IPS DF 19.7 (cell line): Measurements from ENCODE around the gene PDGFD.
A peak's percentile ranks its signal among the peaks of the same experiment; 100 is the strongest.

Experiments
- DNase-seq: peaks from one replicate; pipeline ENCODE4 v3.0.0-alpha.2; 2013; ENCODE audit warnings: low read depth, low spot score

The PDGFD gene

DNA sequence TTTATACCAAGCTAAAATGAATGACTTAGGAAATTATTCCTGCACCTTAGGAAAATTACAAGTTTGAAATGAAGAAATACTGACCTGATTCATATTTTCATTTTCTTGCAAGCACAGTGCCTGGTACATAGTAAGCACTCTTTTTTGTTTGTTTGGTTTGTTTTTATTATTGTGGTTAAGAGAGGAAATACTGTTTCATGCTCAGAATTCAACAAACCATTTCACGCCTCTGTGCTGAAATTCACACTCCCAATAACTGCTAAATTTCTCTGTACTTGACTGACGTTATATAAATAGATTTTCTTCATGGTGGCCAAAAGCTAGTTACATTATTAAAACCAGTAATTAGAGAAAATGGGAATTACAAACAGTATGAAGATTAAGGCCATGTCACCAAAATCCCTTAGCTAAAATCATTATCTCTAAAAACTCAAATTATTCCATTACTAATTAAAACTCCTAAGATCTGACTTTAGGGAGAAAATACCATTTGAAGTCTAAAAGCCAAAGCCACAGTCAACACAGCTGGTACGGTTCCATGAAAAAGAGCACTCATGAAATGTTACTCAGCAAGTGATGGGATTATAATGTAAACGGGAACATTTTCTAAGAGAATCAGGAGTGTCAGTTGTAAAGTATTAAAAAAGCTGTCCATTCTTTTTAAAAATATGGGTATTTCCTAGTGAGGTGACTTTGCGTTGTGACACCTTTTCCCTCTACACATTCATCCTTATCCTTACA is 205.3 kb downstream of the PDGFD start:
- DNase-seq = no peak

DNA sequence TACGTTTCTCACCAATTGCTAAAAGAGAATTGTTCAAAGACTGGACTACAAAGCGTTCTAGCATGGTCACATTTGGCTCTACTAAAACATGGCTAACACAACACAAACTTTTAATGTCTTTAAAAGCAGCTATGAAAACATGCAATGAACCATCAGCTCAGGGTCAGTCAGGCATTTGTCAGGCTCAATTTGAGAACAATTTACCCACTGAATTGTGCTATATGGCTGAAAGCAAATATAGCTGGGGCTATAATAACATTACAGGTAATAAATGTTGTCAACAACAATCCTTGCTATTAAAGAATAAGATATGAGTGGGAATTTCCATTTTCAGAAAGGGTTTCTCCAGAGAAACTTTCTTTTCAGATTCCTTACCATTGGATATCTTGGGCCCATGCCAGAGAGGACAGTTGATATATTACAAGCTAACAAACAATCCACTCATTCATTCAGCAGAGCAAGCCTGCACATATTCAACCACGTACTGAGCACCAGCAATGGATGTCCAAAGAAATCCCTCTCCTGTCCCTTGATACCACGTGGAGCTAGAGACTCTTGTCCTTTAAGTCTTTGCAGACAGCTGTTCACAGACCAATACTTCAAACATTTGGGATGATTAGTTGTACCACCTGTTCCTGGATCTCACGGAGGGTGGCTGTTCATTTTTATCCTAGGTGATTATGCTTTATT is 210.0 kb downstream of the PDGFD start:
- DNase-seq = no peak

DNA sequence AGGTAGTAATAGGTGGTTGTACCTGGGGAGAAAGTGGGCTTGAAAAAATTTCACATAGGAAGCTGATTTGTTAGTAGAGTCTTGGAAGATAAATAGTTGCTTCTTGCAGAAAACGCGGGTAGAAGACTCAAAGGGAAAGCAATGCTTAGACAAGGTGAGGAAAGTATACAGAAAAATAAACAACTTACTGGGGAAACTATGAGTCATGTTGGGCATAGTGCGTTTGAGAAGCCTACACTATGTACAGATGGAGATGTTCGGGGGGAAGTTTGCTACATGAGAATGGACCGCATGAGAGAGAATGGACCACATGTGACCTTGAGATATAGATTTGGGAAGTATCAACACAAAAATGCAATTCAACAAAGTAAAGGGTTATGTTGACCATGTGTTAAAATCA is 214.2 kb downstream of the PDGFD start:
- no peak for DNase-seq

DNA sequence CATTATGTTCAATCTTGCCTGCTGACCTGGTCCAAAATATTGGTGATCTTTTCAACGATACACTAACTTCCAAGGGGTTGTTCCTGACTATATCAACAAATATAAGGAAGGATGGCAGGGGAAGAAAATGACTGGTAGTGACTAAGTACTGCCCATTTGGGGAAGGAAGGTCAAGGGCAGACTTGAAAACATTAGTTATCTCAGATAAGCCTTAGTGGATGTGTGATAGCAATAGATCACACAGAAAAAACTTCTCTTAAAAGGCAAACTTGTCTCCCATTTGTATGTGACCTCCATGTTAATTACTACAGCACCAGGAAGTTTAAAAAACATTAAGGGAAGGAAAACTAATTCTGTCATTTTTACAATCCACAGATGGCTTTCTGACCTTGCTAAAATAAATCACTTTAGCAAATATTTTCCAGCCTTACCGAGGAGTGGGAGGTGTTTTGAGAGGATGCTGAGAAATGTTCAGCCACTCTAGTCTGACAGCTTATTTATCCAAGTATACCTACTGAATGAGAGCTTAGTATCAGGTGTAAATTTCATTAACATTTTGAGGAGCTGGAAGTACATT is 215.7 kb downstream of the PDGFD start:
- DNase-seq = no peak

DNA sequence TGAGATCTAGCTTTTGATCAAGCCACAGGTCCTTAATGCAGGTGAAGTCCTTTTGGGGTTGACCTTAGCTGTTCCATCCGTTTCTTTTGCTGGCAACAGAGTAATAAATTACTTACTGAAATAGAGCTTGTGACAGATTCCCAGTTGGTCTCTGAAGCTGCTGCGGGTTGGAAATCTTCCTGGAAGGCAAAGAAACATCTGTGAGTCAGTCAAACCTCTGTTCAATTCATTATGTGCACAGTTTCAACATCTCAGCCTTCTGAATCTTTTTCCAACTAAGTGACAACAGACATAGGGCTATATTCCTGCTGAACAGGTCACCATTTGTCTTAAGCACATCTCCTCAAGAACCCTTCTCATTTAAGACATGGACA is 216.4 kb downstream of the PDGFD start:
- DNase-seq = no peak

DNA sequence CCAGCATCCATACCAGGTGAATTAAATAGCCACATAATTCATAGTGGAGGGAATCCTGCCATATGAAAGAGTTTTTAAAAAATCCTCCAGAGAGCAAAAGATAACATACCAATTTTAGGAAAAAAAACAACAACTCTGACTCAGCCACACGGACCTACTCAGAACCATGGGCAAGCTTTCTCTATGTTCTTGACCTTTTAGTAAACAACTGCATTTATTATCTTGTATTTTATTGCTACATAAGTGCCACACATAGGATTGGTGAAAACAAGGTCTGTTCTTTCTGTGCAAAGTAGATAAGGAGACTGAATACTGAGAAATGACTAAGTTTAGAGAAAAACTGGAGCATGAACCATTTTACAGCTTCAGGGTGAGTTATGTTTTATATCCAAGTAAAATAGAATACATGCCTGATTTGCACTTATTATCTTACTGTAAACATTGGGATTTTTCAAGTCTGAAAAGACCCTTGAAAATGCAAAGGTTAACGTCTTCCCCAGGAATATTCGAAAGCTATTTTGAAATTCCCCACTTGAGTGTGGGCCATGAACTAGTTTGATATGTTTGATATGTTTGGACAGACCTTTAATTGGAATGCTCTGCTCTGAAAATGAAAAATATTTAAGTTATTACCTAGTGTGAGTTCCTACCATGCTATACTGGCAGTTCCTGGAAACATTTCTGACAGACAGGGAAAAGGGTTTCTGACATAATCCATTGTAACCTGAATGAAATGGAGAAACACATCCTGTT is 217.0 kb downstream of the PDGFD start:
- no peak for DNase-seq

DNA sequence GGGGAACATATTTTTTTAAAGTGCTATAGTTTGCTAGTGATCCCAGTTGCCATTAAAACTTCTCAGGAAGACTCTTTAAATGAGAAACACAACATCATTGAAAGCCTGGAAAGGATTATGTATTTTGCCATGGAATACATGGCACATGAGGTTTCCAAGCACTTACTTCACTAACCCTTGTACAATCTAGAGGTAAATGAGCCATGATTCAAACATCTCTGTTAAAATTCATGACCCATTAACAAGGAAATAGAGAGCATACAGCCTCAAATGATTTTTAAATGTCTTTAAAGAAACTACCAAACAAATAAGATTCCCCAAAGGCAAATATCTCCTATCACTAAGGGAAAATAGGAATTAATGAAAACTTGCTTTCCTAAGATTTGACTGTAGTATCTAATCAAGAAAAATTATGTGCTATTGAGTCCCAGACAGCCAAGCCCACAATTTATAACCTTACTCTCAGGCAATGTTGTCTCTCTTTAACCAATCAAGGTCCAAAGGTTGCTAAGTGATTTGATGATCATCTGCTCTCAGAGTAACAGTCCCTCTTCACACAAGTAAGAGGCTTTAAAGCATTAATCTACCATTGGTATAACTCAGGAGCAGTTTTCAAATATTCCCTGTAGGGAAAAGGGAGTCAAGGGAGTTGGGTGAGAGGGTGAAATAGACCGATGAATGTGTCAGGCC is 219.6 kb downstream of the PDGFD start:
- no peak for DNase-seq

DNA sequence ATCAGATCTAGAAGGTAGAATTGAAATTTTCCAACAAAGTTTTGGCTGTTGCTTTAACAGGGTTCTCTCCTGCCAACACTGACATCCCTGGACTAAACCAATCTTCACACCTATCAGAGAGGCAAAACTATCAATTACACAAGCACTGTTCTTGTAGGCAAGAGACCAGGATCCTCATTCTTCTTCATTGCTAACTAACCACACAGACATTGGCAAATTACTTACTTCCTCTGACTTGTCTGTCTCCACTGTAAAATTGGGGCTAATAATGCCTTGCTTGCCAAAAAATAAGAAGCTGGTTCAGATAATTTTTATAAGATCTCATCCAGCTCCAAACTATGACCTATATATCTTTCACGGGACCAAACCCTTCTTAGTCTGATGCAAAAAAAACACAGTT is 221.3 kb downstream of the PDGFD start:
- no peak for DNase-seq

DNA sequence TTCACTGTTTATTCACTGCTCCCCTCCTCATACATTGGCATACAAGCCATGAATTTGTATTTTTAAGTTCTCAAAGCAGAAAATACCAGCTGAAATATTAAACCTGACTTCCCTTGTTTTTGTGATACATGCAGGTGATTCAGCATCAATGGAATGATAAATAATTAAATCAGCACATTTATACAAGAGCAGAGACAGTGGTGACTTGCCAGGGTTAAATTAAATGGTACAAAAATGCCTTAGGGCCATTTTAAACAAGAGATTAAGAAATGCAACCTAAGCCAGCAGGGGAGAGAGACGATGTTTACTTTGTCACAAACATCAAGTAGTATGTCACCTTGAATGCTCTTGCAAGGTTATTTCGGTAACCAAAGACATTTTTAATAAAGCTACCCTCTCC is 223.4 kb downstream of the PDGFD start:
- DNase-seq = no peak

DNA sequence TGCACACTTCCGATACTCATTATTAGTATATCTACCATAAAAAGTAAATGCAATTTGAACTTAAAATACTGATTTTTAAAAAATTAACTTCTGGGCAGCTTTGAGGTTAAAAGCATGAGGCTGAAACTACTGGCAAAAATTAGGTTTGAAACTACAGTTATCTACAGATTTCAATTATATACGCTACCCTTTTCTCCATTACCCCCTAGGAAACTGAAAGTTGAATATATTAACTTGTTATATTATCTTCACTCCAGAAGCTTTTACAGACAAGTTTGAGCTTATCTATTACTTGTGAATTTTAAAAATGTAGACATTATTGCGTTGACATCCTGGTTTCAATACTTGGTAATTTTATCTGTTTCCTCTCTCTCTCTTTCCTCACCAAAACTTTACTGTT is 224.3 kb downstream of the PDGFD start:
- DNase-seq = no peak

DNA sequence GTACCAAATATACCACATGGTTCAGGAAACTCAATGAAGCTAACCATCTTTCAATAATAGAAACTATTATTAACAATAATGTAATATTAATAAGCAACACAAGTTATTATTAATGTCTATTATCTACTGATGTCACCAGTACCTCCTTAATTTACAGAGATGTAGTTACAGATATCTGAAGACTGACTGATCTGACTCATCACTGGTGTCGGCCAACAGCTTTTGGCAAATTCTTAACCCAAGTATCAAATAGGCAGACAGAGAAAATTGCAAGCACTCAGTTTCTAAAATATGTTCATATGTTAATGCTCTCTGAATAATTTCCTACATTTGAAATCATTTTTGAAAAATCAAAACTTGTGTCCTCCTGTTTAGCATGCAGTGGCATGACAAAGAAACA is 227.9 kb downstream of the PDGFD start:
- DNase-seq = no peak

DNA sequence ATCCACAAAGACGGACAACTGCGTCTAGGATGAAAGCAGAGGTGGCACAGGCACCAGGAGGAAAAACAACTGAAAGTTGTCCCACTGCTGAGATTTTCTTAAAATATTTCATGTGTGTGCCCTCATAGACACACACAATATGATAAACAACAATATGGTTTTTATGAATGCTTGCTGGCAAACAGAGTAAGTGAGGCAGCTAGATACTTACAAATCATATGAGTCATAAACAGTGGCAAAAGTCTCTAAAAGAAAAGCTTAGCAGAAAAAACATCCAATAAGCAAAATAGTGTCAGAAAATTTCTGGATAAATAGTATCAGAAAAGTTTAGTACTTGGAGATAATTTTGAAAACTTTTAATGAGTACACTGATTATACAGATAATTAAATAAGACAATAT is 228.7 kb downstream of the PDGFD start:
- DNase-seq = no peak

DNA sequence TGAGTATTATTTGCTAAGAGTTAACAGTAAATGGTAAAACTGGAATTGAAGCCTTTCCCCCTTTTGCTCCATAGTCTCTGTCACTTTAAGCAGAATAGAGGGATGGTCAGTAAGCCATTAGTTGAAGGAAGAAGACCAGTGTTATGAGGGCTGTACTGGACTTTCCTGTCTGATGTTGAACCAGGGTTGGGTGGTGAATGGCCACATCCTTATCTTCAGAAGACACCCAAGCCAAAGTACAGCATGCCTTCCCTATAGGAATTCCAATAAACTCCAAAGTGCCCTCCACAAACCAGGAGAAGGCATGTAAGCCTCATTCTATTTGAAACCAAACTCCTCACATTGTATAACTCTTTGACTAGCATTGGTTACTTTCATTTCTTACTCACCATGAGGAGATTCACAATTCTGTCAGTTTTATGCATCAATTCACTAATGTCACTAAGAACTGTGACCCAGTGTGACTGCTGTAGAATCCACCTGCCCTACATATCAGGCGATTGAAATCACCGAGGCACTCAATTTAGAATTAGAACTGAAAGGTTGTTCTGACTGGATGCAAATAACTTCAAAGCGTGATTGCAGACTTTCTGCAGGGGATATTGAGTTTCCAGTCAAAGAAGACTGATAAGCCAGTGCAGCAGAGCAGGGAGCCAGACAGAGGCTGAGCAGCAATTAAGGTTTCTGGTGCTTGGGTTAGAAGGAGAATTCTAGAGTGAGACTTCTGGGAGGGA is 234.6 kb downstream of the PDGFD start:
- DNase-seq = no peak

DNA sequence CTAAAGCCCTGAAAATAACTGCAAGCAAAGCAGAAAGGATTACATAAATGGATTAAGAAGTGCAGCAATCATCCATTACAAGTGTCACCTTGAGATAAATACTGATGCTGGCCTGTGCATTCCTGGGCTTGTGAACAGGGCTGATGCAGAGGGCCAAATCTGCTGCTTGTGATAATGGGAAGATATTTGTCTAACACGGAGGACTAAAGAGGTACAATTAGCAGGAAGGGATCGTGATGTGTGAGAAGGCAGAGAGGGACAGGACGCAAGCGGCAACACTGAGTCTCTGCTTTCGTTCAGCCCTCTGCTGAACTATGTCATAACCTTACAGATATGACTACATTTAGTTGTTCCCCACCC is 235.2 kb downstream of the PDGFD start:
- no peak for DNase-seq

DNA sequence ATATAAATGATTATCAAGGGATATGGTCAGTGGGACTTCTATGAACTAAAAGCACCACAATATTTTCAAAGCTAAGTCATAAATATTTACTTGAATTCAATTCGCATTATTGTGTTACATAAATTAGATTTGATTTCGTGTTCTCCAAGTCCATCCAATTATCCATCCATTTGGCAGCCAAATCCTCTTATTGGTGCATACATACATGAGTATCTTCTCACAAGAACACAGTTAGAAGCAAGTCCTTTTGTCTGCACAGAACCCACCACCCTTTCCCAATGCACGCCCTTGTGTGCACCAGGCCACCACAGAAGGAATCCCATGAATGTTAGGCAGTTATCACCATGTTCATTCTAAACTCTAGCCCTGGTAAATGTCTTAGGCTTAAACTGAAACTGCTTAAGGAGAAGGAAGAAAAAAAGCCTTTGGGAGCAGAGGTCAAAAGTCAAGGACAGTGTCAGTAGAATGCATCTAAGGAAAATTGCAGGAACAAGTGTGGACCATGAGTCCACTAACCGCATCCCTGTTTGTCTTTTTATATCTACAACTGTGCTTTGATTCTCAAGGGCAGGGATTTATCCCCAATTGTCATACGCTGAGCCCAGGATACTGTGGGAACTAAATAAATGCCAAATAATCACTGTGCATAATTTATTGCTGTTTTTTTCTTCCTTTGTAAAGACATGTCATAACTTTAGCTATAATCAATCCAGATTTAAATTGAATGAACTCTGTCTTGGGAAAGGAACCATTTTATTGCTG is 235.7 kb downstream of the PDGFD start:
- no peak for DNase-seq

DNA sequence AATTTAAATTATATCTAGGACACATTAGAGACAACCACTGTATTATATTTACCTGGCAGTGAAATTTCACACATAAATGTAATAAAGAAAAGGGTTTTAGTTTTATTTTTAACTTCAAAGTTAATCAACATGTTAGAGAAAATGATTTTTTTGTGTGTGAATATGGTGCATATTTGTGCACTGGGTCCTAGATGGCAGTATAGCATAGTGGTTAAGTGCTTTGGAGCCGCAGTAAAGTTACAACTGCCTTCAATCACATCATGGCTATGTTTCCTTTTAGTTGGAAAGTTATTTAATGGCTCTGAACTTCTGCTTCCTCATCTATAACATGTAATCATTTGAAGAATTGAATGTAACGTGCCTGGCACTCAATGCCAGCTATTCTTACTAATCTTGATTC is 236.4 kb downstream of the PDGFD start:
- no peak for DNase-seq

DNA sequence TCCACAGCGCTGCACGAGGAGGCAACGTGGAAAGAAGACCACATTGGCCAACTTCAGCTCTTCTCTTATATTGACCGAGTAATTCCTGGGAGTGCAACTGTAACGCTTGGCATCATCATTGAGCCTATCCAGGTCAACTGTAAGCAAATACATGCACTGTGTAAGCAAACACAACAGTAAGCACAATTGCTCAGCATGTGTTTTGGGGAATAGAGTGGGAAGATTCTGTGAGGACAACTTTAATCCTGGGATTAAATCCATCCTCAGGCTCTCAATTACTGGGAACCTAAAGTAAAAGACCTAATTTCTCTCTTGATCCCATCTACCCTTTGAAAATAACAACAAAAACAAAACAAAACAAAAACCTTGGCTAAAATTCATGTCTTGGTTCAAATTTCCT is 237.0 kb downstream of the PDGFD start:
- DNase-seq = no peak

DNA sequence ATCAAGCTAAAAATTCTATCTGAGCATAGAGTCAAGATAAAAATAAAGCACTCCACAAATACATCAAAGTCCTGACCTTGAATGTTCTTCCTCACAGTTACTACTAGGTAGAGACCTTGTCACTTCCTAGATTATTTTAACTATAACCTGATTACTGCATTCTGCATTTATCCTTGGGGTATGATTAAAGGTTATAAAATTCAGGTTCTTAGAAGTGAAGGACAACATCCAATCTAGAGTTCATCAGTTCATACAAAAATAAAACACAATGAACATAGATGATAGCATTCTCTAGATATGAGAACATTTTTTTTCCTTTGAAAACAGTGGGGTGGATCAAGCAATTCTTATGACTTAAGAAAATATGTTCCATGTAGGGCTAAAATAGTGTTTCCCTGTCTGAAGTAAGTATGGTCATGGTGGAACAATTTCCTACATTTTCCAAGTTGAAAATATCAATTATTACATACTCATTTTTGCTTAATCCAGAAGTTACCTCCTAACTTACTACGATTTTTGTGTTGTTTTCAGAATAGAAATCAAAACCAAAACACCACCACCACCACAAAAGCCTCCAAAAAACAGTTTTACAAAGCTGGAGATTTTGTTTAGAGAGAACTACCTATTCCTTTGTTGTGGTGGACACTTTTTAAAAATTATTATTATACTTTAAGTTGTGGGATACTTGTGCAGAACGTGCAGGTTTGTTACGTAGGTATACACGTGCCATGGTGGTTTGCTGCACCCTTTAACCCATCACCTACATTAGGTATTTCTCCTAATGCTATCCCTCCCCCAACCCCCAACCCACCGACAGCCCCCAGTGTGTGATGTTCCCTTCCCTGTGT is 239.6 kb downstream of the PDGFD start:
- no peak for DNase-seq

DNA sequence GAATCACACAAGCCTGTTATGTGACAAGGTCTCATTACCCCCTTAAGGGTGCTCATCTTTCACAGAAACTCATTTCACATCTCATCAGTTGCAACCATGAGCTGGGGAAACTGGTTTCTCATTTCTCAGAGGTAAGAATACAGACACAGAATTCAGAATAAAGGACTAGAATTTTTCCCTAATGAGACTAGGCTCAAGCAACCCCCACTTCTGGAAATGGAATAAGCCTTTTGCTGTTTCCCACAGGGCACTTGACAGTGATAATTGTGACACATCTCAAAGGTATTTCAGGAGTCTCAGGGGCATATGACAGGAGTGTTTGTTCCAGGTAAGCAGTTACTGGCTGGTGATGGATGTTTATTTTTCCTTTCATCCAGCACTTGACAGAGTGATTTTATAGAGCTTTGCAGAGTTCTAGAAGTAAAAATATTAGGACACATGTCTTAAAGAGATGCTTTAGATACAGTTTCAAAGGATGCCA is 240.5 kb downstream of the PDGFD start:
- DNase-seq = peak; percentile 23
